ENCODE results near the gene KRT12. TPM values are rescaled to one million over a fixed set of nuclear protein-coding genes. Genes with fewer than 3 reads are reported as not detected.

The KRT12 gene
- total RNA-seq (not detected), polyA plus RNA-seq (not detected)

GRCh38 chr17:40866838-40867237 lies at the start of gene KRT12:
Gene KRT12, minus strand, starts transcription at chr17:40867223. Its CDS starts 37 bp downstream, at chr17:40867186.
- Histone ChIP-seq H3K36me3 (ENCODE audit: insufficient read depth) (no peaks in the 10 kb centered on the region), H3K4me1 (ENCODE audit: insufficient read depth) (peaks cover 1% of the 10 kb centered on the region), H3K4me3 (ENCODE audit: low read depth, low read length) (no peak within 1 kb of the TSS), H3K27ac (ENCODE audit: low read depth) (no peak within 1 kb of the TSS)
- 88% methylated on average over 8 of the region's 8 CpGs for WGBS
- no peak for DNase-seq (ENCODE audit: extremely low spot score)

- Histone ChIP-seq H3K4me3 (ENCODE audit: low read depth, low read length) (no peak overlapping the region), H3K27ac (ENCODE audit: low read depth) (no peak overlapping the region), H3K4me1 (ENCODE audit: insufficient read depth) (no peaks in the 10 kb centered on the region), H3K36me3 (ENCODE audit: insufficient read depth) (no peaks in the 10 kb centered on the region)
- DNase-seq (ENCODE audit: extremely low spot score): no peak
- 58% methylated on average over 1 of the region's 1 CpG for WGBS
Observed at GRCh38 chr17:40916366-40916765, 49.3 kb upstream of the KRT12 start.

GRCh38 chr17:40915721-40916256 lies 48.8 kb upstream of the KRT12 start:
- H3K4me3 ChIP-seq (ENCODE audit: low read depth, low read length): no peak overlapping the region
- DNase-seq (ENCODE audit: extremely low spot score): no peak
- no peaks in the 10 kb centered on the region for H3K36me3 ChIP-seq (ENCODE audit: insufficient read depth)
- no peak overlapping the region for H3K27ac ChIP-seq (ENCODE audit: low read depth)
- 68% methylated on average over 2 of the region's 2 CpGs for whole genome bisulfite sequencing
- no peaks in the 10 kb centered on the region for H3K4me1 ChIP-seq (ENCODE audit: insufficient read depth)

GRCh38 chr17:40915199-40915661 lies 48.2 kb upstream of the KRT12 start:
- Histone ChIP-seq H3K27ac (ENCODE audit: low read depth) (no peak overlapping the region), H3K4me1 (ENCODE audit: insufficient read depth) (no peaks in the 10 kb centered on the region), H3K4me3 (ENCODE audit: low read depth, low read length) (no peak overlapping the region), H3K36me3 (ENCODE audit: insufficient read depth) (no peaks in the 10 kb centered on the region)
- WGBS: 72% methylated on average over 3 of the region's 3 CpGs
- no peak for DNase-seq (ENCODE audit: extremely low spot score)

GRCh38 chr17:40914075-40914855 lies 47.2 kb upstream of the KRT12 start:
- 70% methylated on average over 3 of the region's 3 CpGs for WGBS

GRCh38 chr17:40912486-40913210 lies 45.6 kb upstream of the KRT12 start:
- DNase-seq (ENCODE audit: extremely low spot score): no peak
- H3K4me1 ChIP-seq (ENCODE audit: insufficient read depth): peaks cover 2% of the 10 kb centered on the region
- H3K4me3 ChIP-seq (ENCODE audit: low read depth, low read length): no peak overlapping the region
- 92% methylated on average over 13 of the region's 13 CpGs for WGBS
- no peak overlapping the region for H3K27ac ChIP-seq (ENCODE audit: low read depth)
- H3K36me3 ChIP-seq (ENCODE audit: insufficient read depth): no peaks in the 10 kb centered on the region

More at GRCh38 chr17:40914075-40914855, 47.2 kb upstream of the KRT12 start:
- DNase-seq (ENCODE audit: extremely low spot score): no peak
- no peak overlapping the region for H3K27ac ChIP-seq (ENCODE audit: low read depth)
- no peaks in the 10 kb centered on the region for H3K36me3 ChIP-seq (ENCODE audit: insufficient read depth)
- H3K4me3 ChIP-seq (ENCODE audit: low read depth, low read length): no peak overlapping the region
- H3K4me1 ChIP-seq (ENCODE audit: insufficient read depth): peaks cover 2% of the 10 kb centered on the region

GRCh38 chr17:40910441-40910841 lies 43.4 kb upstream of the KRT12 start:
- Histone ChIP-seq H3K4me1 (ENCODE audit: insufficient read depth) (peaks cover 2% of the 10 kb centered on the region), H3K27ac (ENCODE audit: low read depth) (peak overlapping the region; percentile 47), H3K4me3 (ENCODE audit: low read depth, low read length) (no peak overlapping the region), H3K36me3 (ENCODE audit: insufficient read depth) (no peaks in the 10 kb centered on the region)
- no peak for DNase-seq (ENCODE audit: extremely low spot score)
- 22% methylated on average over 3 of the region's 3 CpGs for WGBS

GRCh38 chr17:40909755-40910154 lies 42.7 kb upstream of the KRT12 start:
- Histone ChIP-seq H3K4me3 (ENCODE audit: low read depth, low read length) (no peak overlapping the region), H3K36me3 (ENCODE audit: insufficient read depth) (no peaks in the 10 kb centered on the region), H3K4me1 (ENCODE audit: insufficient read depth) (peaks cover 2% of the 10 kb centered on the region), H3K27ac (ENCODE audit: low read depth) (no peak overlapping the region)
- no peak for DNase-seq (ENCODE audit: extremely low spot score)
- WGBS: 29% methylated on average over 4 of the region's 4 CpGs

GRCh38 chr17:40909351-40909750 lies 42.3 kb upstream of the KRT12 start:
- Histone ChIP-seq H3K27ac (ENCODE audit: low read depth) (no peak overlapping the region), H3K4me1 (ENCODE audit: insufficient read depth) (peaks cover 2% of the 10 kb centered on the region), H3K36me3 (ENCODE audit: insufficient read depth) (no peaks in the 10 kb centered on the region), H3K4me3 (ENCODE audit: low read depth, low read length) (no peak overlapping the region)
- WGBS: 1% methylated on average over 5 of the region's 5 CpGs
- peak; percentile 81 for DNase-seq (ENCODE audit: extremely low spot score)

- Histone ChIP-seq H3K4me1 (ENCODE audit: insufficient read depth) (peaks cover 2% of the 10 kb centered on the region), H3K4me3 (ENCODE audit: low read depth, low read length) (no peak overlapping the region), H3K36me3 (ENCODE audit: insufficient read depth) (no peaks in the 10 kb centered on the region), H3K27ac (ENCODE audit: low read depth) (no peak overlapping the region)
- DNase-seq (ENCODE audit: extremely low spot score): no peak
- 87% methylated on average over 4 of the region's 4 CpGs for WGBS
Observed at GRCh38 chr17:40906613-40907012, 39.6 kb upstream of the KRT12 start.

GRCh38 chr17:40905370-40905769 lies 38.3 kb upstream of the KRT12 start:
- WGBS: 86% methylated on average over 5 of the region's 5 CpGs
- Histone ChIP-seq H3K36me3 (ENCODE audit: insufficient read depth) (no peaks in the 10 kb centered on the region), H3K4me1 (ENCODE audit: insufficient read depth) (peaks cover 2% of the 10 kb centered on the region), H3K27ac (ENCODE audit: low read depth) (no peak overlapping the region), H3K4me3 (ENCODE audit: low read depth, low read length) (no peak overlapping the region)
- no peak for DNase-seq (ENCODE audit: extremely low spot score)

GRCh38 chr17:40903129-40903847 lies 36.3 kb upstream of the KRT12 start:
- no peak for DNase-seq (ENCODE audit: extremely low spot score)
- WGBS: 68% methylated on average over 12 of the region's 12 CpGs
- no peak overlapping the region for H3K4me3 ChIP-seq (ENCODE audit: low read depth, low read length)
- H3K27ac ChIP-seq (ENCODE audit: low read depth): no peak overlapping the region
- no peaks in the 10 kb centered on the region for H3K4me1 ChIP-seq (ENCODE audit: insufficient read depth)
- H3K36me3 ChIP-seq (ENCODE audit: insufficient read depth): no peaks in the 10 kb centered on the region

- WGBS: 81% methylated on average over 4 of the region's 4 CpGs
- Histone ChIP-seq H3K4me1 (ENCODE audit: insufficient read depth) (no peaks in the 10 kb centered on the region), H3K36me3 (ENCODE audit: insufficient read depth) (no peaks in the 10 kb centered on the region), H3K27ac (ENCODE audit: low read depth) (no peak overlapping the region), H3K4me3 (ENCODE audit: low read depth, low read length) (no peak overlapping the region)
- no peak for DNase-seq (ENCODE audit: extremely low spot score)
Observed at GRCh38 chr17:40902498-40902897, 35.5 kb upstream of the KRT12 start.

Measured in urinary bladder (tissue), 4 donors.